COR-L47 (cell line): ENCODE data around the gene WFDC2.

Experiments used
- DNase-seq: peaks from one replicate; lab custom pipeline; 2025; lab: John Stamatoyannopoulos, UW

The WFDC2 gene, protein sequence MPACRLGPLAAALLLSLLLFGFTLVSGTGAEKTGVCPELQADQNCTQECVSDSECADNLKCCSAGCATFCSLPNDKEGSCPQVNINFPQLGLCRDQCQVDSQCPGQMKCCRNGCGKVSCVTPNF

DNA sequence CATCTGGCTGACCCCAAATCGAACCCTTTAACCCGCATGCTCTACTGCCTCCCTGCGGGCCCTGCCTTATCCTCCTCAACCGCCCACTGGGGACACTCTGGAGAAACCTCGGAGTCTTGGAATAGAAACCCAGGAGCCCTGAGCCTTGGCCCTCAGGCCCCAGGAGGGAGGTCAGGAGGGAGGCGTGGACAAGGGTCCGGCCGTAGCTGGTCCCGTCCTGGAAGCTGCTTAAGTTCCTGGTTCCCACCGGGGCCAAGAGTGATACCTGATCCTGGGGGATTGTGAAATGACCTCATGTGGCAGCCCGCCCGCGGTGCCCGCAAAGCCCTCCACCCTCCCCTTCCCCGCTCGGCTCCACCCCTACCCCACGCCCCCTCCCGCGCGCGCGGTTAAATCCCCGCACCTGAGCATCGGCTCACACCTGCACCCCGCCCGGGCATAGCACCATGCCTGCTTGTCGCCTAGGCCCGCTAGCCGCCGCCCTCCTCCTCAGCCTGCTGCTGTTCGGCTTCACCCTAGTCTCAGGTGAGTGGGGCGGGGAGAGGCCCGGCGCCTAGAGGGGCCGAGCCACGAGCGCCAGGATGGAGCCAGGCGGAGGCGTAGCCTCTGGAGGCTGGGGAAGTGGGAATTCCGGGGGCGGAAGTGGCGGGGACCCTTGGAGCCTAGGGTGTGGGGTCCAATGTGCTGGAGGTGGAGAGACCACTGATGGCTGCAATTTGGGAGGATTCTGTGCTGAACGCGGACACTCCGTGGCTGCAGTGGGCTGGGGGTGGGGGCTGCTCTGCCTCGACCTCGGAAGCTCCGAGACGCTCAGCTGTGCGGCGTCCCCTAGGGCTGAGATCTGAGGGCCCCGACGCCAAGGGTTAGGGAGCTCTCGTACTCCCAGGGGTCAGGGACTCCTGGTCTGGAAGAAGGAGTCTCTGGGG, at the start of gene WFDC2:
TSS of gene WFDC2 (plus strand) at position 418 of the 926 bp plus-strand sequence. CDS start at position 447, 29 bp downstream.
- no peak for DNase-seq

- no peak for DNase-seq
These were observed 49.4 kb upstream of the WFDC2 start for GRCh38 chr20:45420125-45420524.

- DNase-seq: no peak
These were observed 45.9 kb upstream of the WFDC2 start for GRCh38 chr20:45423700-45424099.

DNA sequence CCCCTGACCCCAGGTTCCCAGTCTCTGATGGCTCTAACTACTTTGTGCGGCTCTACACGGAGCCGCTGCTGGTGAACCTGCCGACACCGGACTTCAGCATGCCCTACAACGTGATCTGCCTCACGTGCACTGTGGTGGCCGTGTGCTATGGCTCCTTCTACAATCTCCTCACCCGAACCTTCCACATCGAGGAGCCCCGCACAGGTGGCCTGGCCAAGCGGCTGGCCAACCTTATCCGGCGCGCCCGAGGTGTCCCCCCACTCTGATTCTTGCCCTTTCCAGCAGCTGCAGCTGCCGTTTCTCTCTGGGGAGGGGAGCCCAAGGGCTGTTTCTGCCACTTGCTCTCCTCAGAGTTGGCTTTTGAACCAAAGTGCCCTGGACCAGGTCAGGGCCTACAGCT, 44.0 kb upstream of the WFDC2 start:
- DNase-seq: no peak

GRCh38 chr20:45426320-45427016, 43.1 kb upstream of the WFDC2 start:
- DNase-seq: no peak

DNA sequence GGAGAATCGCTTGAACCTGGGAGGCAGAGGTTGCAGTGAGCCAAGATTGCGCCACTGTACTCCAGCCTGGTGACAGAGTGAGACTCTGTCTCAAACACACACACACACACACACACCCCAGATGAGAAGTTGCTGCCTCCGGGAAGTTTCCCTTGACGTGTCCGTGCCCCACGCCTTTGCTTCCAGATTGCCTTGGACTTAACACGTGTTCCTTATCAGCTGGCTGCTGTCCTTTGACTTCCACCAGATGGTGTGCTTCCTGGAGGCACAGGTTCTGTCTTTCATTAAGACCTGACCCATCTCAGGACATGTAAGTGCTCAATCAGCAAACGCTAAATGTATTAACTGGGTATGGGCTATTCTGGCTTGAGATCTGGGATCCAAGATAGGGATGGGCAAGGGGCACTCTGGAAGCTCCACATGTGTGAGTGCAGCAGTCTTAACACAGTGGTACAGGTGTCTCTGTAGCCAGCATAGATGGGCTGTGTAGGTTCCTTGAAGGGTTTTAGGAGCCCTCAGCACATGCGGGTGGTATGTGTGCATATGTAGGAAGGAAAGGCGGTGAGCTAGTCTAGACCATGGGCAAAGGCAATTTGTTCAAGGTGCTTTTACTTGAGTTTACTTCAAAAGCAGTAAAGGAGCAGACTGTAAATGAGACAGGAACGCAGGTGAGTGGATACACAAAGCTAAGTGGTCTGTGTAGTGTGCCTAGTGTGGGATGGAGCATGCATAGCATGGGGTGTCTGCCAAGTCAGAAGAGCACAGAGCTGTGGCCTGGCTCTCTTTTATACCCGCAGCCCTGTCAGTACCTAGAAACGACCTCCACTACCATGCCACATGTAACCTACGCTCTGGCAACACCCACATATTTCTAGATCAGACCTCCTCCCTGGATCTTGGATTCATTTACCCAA, 42.1 kb upstream of the WFDC2 start:
- DNase-seq: no peak

GRCh38 chr20:45429618-45430017, 39.9 kb upstream of the WFDC2 start:
- no peak for DNase-seq

GRCh38 chr20:45432294-45432693, 37.3 kb upstream of the WFDC2 start:
- DNase-seq: no peak

- DNase-seq: no peak
These were observed 36.2 kb upstream of the WFDC2 start for GRCh38 chr20:45433316-45433715.

GRCh38 chr20:45433976-45434375, 35.6 kb upstream of the WFDC2 start:
- DNase-seq: no peak

DNA sequence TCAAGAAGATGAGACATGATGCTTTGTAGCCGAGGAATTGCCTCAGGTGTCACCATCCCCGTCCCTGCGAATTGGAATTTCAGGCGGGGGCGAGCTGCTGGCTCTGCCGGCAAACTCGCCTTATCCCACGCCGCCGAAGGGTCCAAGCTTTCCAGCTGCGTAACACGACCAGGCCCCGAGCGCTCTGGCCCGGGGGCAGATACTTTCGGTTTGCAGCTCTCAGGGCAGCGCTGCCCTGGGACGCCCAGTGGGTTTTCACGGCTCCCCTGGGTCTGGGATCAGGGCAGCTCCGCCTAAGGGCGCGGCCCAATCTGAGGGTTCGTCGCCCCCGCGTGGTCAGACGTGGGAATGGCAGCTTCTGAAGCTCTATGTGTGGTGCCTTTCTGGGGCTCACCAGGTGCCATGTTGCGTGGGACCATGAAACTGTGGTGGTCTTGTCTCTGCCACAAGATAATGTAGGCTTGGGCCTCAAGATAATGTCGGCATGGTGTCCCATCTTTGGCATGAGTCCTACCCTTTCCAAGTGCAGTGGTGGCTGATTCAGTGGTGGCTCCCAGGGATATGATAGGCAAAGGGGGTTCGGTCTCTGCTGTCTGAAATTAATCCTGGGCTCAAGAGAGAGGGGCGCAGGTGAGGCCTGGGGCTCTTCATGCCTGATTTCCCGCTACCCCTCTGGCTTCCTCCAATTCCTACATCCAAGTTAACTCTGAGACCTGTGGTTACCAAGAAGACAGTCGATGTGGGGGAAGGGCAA, 32.6 kb upstream of the WFDC2 start:
- peak; percentile 57 for DNase-seq

- DNase-seq: no peak
These were observed 29.1 kb upstream of the WFDC2 start for GRCh38 chr20:45440424-45440823.

DNA sequence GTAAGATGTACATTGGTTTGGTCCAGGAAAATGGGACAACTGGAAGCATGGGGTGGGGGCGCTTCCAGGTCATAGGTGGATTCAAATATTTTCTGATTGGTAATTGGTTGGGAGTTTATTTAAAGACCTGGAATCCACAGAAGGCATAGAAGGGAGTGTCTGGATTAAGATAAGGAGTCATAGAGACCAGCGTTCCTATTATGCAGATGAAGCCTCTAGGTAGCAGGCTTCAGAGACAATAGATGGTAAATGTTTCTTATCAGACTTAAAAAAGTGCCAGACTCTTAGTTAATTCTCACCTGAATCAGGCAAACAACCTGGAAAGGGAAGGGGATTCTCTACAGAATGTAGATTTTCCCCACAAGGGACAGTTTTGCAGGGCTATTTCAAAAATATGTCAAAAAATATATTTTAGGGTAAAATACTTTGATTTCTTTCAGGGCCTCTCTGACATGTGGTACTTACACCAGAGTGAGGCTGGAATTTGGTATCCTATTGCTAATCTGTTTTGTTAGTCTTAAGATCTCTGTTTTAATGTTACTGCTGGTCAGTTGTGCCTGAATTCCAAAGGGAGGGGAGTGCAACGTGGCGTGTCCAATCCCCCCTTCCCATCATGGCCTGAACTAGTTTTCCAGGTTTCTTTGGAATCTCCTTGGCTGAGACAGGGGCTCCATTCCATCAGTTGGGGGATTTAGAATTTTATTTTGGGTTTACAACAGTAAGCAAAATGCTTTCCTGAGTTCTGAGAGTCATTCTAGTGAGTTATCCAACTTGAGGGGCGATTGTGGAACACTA, 28.5 kb upstream of the WFDC2 start:
- no peak for DNase-seq

GRCh38 chr20:45441746-45442145, 27.8 kb upstream of the WFDC2 start:
- DNase-seq: no peak

GRCh38 chr20:45444050-45444449, 25.5 kb upstream of the WFDC2 start:
- DNase-seq: no peak

DNA sequence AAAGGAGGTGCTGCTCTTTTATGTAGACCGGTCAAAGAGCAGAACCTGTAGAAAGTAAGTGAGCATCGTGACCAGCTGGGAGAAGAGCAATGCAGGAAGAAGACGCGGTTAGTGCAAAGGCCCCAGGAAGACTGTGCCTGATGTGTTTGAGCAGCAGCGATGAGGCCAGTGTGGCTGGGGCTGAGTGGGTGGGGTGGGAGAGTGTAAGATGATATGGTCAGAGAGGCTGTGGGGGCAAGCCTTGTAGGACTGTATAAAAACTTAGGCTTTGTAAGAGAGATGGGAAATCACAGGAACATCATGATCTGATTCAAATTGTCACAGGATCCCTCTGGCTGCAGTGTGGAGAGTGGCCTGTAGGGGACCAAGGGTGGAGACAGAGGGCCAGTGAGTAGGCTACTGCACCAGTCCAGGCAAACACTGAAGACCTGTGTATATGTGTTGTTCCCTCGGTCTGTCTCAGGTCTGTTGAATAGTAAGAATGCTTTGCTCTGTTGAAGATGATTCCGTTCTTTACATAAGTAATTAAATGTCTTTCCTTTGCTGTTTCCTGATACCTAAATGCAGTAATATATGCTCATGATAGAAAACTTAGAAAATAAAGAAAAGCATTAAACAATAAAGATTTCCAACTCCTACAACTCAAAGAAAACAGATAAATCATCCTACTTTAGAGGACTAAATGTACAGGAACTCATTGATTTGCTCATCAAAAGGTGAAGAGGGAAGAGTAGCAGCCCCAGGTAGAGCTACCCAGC, 23.6 kb upstream of the WFDC2 start:
- DNase-seq: no peak

DNA sequence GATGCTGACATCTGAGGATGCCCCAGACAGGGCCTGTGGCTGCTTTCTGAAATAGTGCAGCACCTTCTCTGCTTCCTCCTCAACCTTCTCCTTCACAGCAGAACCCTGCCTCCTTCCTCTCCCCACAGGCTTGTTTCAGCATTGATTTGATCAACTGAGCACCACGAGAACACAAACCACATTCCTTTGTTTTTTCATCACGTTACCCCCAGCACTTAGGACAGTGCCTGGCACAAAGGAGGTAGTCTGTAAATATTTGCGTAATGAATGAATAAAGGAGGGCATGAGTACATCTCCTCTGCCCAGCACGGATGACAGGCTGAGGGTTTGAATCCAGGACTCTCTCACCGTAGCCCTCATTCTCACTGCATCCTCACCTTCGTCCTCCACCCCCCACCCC, 21.3 kb upstream of the WFDC2 start:
- DNase-seq: no peak

GRCh38 chr20:45449528-45449927, 20.0 kb upstream of the WFDC2 start:
- DNase-seq: no peak

- DNase-seq: peak; percentile 54
These were observed 19.3 kb upstream of the WFDC2 start for GRCh38 chr20:45450097-45450818.
